Neural progenitor cell (in vitro differentiated cells): ENCODE data around the gene XRCC2. TPM values are rescaled to one million over a fixed set of nuclear protein-coding genes. Genes with fewer than 3 reads are reported as not detected.

Experiments used
- DNase-seq: peaks from one replicate; pipeline ENCODE4 v3.0.0-alpha.2; 2016; ENCODE audit warnings: low spot score
- H2AFZ ChIP-seq: fragments of 200-600 bp; sonication (generic); replicated peaks from 2 replicates; pipeline ENCODE4 v1.6.1; 2016; ENCODE audit warnings: antibody characterized with exemption
- H3F3A ChIP-seq: fragments of 200-600 bp; sonication (generic); 2 replicates; pipeline ENCODE4 v1.6.1; 2016; ENCODE audit warnings: antibody characterized with exemption, low read depth
- H3K27ac ChIP-seq: fragments of 200-600 bp; sonication (generic); 2 replicates; pipeline ENCODE4 v1.5.1; 2016; ENCODE audit warnings: mild to moderate bottlenecking
- H3K27me3 ChIP-seq: fragments of 200-600 bp; sonication (generic); 2 replicates; pipeline ENCODE4 v1.6.1; 2016; ENCODE audit warnings: mild to moderate bottlenecking, moderate library complexity
- H3K36me3 ChIP-seq: fragments of 200-600 bp; sonication (generic); 2 replicates; pipeline ENCODE4 v1.5.1; 2016
- H3K4me1 ChIP-seq: fragments of 200-600 bp; sonication (generic); 2 replicates; pipeline ENCODE4 v1.6.1; 2016; ENCODE audit warnings: mixed run types
- H3K4me2 ChIP-seq: fragments of 200-600 bp; sonication (generic); 2 replicates; pipeline ENCODE4 v1.6.1; 2016
- H3K4me3 ChIP-seq: fragments of 200-600 bp; sonication (generic); 2 replicates; pipeline ENCODE4 v1.5.1; 2016
- H3K79me2 ChIP-seq: fragments of 200-600 bp; sonication (generic); 2 replicates; pipeline ENCODE4 v1.6.1; 2016; ENCODE audit warnings: low read depth
- H3K9ac ChIP-seq: fragments of 200-600 bp; sonication (generic); 2 replicates; pipeline ENCODE4 v1.6.1; 2016
- H3K9me3 ChIP-seq: fragments of 200-600 bp; sonication (generic); 2 replicates; pipeline ENCODE4 v1.5.1; 2016; ENCODE audit warnings: low read depth
- H4K20me1 ChIP-seq: fragments of 200-600 bp; sonication (generic); 2 replicates; pipeline ENCODE4 v1.6.1; 2016; ENCODE audit warnings: low read depth
- H3K27ac Mint-ChIP-seq: 3 replicates; pipeline ENCODE4 v1.8.0; 2021; ENCODE audit warnings: mixed read lengths
- H3K27me3 Mint-ChIP-seq: 2 replicates; pipeline ENCODE4 v1.8.0; 2022; ENCODE audit warnings: low read depth, mild to moderate bottlenecking, inconsistent platforms, moderate library complexity, mixed read lengths; ENCODE audit not compliant: insufficient read depth
- H3K36me3 Mint-ChIP-seq: 3 replicates; pipeline ENCODE4 v1.8.0; 2021; ENCODE audit warnings: mixed read lengths
- H3K4me1 Mint-ChIP-seq: 3 replicates; pipeline ENCODE4 v1.8.0; 2021; ENCODE audit warnings: mixed read lengths
- H3K4me3 Mint-ChIP-seq: 3 replicates; pipeline ENCODE4 v1.8.0; 2021; ENCODE audit warnings: mild to moderate bottlenecking, moderate library complexity, mixed read lengths
- H3K9me3 Mint-ChIP-seq: 3 replicates; pipeline ENCODE4 v1.8.0; 2020; ENCODE audit warnings: mixed read lengths
- EZH2 ChIP-seq: fragments of 200-600 bp; sonication (generic); IDR thresholded peaks from 2 replicates; pipeline ENCODE4 v1.6.1; 2017; ENCODE audit warnings: antibody characterized with exemption, mild to moderate bottlenecking, moderate library complexity
- EZH2phosphoT487 ChIP-seq: fragments of 200-600 bp; sonication (generic); IDR thresholded peaks from 2 replicates; pipeline ENCODE4 v1.6.1; 2017; ENCODE audit warnings: antibody characterized with exemption
- total RNA-seq: library from RNA; depleted of rRNA; stranded (reverse); fragments of >200 nt; gene quantifications from 2 replicates; pipeline ENCODE4 v1.2.3, GENCODE V29; 2015; ENCODE audit warnings: low replicate concordance
- TF ChIP-seq, protein P1 (sequence below): fragments of 200-600 bp; sonication (generic); IDR thresholded peaks from 2 replicates; pipeline ENCODE4 v1.5.1; 2017; ENCODE audit warnings: antibody characterized with exemption, mild to moderate bottlenecking

The XRCC2 gene
- total RNA-seq, 1 donor from 2014 or later = 51.6 TPM

DNA sequence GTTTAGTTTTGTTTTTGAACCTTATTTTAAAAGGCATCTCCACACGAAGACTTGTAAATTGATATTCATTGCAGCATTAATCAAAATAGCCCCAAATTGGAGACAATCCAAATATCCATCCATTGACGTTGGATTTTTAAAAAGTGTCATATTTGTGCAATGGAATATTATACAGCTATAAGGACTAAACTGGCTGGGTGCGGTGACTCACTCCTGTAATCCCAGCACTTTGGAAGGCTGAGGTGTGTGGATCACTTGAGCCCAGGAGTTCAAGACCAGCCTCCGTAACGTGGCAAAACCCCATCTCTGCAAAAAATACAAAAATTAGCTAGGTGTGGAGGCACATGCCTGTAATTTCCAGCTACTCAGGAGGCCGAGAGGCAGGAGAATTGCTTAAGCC, 35.1 kb downstream of the XRCC2 start:
- no peak overlapping the region for H3K9ac ChIP-seq
- peaks cover 32% of the 10 kb centered on the region for H3F3A ChIP-seq
- H4K20me1 ChIP-seq = no peaks in the 10 kb centered on the region
- Mint-ChIP-seq H3K27ac (no peak overlapping the region), H3K27me3 (no peaks in the 10 kb centered on the region), H3K36me3 (peaks cover 13% of the 10 kb centered on the region), H3K4me3 (no peak overlapping the region), H3K4me1 (no peaks in the 10 kb centered on the region), H3K9me3 (no peaks in the 10 kb centered on the region)
- H3K79me2 ChIP-seq = no peaks in the 10 kb centered on the region
- H3K9me3 ChIP-seq = no peaks in the 10 kb centered on the region
- H2AFZ ChIP-seq = no peak overlapping the region
- H3K27ac ChIP-seq = no peak overlapping the region
- H3K4me2 ChIP-seq = no peak overlapping the region
- no peaks in the 10 kb centered on the region for H3K36me3 ChIP-seq
- no peak overlapping the region for H3K4me3 ChIP-seq
- H3K4me1 ChIP-seq = no peaks in the 10 kb centered on the region
- TF ChIP-seq EZH2 = no peak
- TF ChIP-seq, protein P1, sequence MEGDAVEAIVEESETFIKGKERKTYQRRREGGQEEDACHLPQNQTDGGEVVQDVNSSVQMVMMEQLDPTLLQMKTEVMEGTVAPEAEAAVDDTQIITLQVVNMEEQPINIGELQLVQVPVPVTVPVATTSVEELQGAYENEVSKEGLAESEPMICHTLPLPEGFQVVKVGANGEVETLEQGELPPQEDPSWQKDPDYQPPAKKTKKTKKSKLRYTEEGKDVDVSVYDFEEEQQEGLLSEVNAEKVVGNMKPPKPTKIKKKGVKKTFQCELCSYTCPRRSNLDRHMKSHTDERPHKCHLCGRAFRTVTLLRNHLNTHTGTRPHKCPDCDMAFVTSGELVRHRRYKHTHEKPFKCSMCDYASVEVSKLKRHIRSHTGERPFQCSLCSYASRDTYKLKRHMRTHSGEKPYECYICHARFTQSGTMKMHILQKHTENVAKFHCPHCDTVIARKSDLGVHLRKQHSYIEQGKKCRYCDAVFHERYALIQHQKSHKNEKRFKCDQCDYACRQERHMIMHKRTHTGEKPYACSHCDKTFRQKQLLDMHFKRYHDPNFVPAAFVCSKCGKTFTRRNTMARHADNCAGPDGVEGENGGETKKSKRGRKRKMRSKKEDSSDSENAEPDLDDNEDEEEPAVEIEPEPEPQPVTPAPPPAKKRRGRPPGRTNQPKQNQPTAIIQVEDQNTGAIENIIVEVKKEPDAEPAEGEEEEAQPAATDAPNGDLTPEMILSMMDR = no peak
- TF ChIP-seq EZH2phosphoT487 = no peak
- DNase-seq = no peak
- H3K27me3 ChIP-seq = no peaks in the 10 kb centered on the region

DNA sequence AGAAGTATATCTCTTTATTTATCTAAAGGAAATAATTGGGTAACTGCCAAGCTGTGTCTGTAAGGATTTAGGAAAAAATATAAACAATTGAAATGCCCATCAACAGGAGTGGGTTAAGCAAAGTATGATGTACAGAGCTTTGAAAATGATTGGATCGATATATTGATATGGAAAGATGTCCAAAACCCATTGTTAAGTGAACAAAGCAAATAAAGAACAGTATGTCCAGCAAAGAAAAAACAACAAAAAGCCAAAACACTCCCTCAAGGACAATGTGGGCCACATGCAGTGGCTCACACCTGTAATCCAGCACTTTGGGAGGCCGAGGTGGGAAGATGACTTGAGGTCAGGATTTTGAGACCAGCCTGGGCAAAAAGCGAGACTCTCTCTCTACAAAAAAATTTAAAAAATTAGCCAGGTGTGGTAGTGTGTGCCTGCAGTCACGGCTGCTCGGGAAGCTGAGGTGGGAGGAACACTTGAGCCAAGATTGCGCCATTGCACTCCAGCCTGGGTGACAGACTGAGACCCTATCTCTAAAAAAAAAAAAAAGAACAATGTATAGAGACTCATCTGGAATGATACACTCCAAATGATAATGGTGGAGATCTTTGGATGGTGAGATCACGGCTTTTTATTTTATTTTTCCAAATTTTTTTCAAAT, 37.9 kb downstream of the XRCC2 start:
- no peaks in the 10 kb centered on the region for H3K9me3 Mint-ChIP-seq
- no peak overlapping the region for H3K4me3 ChIP-seq
- H3K9me3 ChIP-seq = no peaks in the 10 kb centered on the region
- no peaks in the 10 kb centered on the region for H3K27me3 ChIP-seq
- no peak for DNase-seq
- H4K20me1 ChIP-seq = no peaks in the 10 kb centered on the region
- peaks cover 5% of the 10 kb centered on the region for H3K36me3 Mint-ChIP-seq
- no peak overlapping the region for H2AFZ ChIP-seq
- no peak overlapping the region for H3K9ac ChIP-seq
- H3K27me3 Mint-ChIP-seq = no peaks in the 10 kb centered on the region
- H3K27ac ChIP-seq = no peak overlapping the region
- no peaks in the 10 kb centered on the region for H3K79me2 ChIP-seq
- no peak overlapping the region for H3K4me3 Mint-ChIP-seq
- TF ChIP-seq EZH2 (no peak), EZH2phosphoT487 (no peak)
- TF ChIP-seq, protein P1 = no peak
- no peak overlapping the region for H3K4me2 ChIP-seq
- no peaks in the 10 kb centered on the region for H3K4me1 Mint-ChIP-seq
- H3K27ac Mint-ChIP-seq = no peak overlapping the region
- peaks cover 15% of the 10 kb centered on the region for H3F3A ChIP-seq
- H3K4me1 ChIP-seq = no peaks in the 10 kb centered on the region
- H3K36me3 ChIP-seq = no peaks in the 10 kb centered on the region

DNA sequence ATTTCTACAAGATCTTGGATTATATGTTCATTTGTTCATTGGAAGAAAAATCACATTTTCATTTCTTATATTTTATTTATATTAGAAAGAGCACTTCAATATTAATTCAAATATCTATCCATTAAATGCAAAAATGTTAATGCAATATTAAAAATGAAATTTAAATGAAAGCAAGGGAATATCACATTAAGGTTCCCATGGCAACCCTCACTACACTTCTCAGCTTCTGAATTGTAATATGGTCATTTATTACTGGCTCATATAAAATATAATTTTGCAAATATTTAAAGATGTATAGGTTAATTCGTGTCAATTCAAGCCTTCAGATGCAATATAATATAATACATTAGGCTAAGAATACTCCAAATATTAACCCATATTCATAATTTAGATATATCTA, 38.8 kb downstream of the XRCC2 start:
- Histone ChIP-seq H2AFZ (no peak overlapping the region), H3K27me3 (no peaks in the 10 kb centered on the region), H3K36me3 (no peaks in the 10 kb centered on the region), H3K9me3 (no peaks in the 10 kb centered on the region), H3K9ac (no peak overlapping the region), H3K79me2 (no peaks in the 10 kb centered on the region), H3K4me1 (no peaks in the 10 kb centered on the region), H4K20me1 (no peaks in the 10 kb centered on the region), H3K4me2 (no peak overlapping the region), H3K27ac (no peak overlapping the region), H3F3A (peaks cover 10% of the 10 kb centered on the region), H3K4me3 (no peak overlapping the region)
- TF ChIP-seq, protein P1 = no peak
- TF ChIP-seq EZH2phosphoT487 (no peak), EZH2 (no peak)
- Mint-ChIP-seq H3K36me3 (peaks cover 2% of the 10 kb centered on the region), H3K4me3 (no peak overlapping the region), H3K27me3 (no peaks in the 10 kb centered on the region), H3K27ac (no peak overlapping the region), H3K9me3 (no peaks in the 10 kb centered on the region), H3K4me1 (no peaks in the 10 kb centered on the region)
- DNase-seq = no peak
